HepG2 (cell line): Measurements from ENCODE around the gene CD8A. TPM values are rescaled to one million over a fixed set of nuclear protein-coding genes. Genes with fewer than 3 reads are reported as not detected.

ENCODE experiments used
- ATAC-seq: fragments of 200-7000 bp; cut with Tn5 transposase; 3 replicates; pipeline ENCODE4 v1.9.1; 2020; ENCODE audit warnings: mild to moderate bottlenecking, moderate library complexity
- BruUV-seq: library from RNA; stranded (reverse); fragments of 400-500 nt; replicated peaks from 2 replicates; lab custom pipeline; 2021; lab: Mats Ljungman, UMichigan
- CTCF ChIA-PET: fragments of 300-600 bp; formaldehyde crosslinking; extraction: SDS; loops from one replicate; lab custom pipeline; 2021; ENCODE audit warnings: low total read pairs, inconsistent platforms, low intra/inter-chr PET ratio; lab: Yijun Ruan, JAX
- POLR2A ChIA-PET: fragments of 350-600 bp; sonication (Branson Sonifier 250); formaldehyde crosslinking; loops from one replicate; lab custom pipeline; 2020; ENCODE audit warnings: antibody characterized with exemption, inconsistent platforms; lab: Yijun Ruan, JAX
- DNase-seq: peaks from one replicate; pipeline ENCODE4 v3.0.0-alpha.2; 2015; ENCODE audit warnings: low spot score
- FAIRE-seq: peaks from 3 replicates; lab custom pipeline; 2011; peaks lifted over from hg19 to GRCh38; lab: Jason Lieb, UNC
- H2AFZ ChIP-seq: one replicate; pipeline ENCODE4 v1.6.1; 2011; ENCODE audit warnings: low read length, inconsistent platforms
- H3K27ac ChIP-seq: fragments of 300-600 bp; 3 replicates; pipeline ENCODE4 v1.8.0; 2011; ENCODE audit warnings: mixed run types, mild to moderate bottlenecking, mixed read lengths, low read length, inconsistent platforms; ENCODE audit not compliant: insufficient read depth; ENCODE audit errors: extremely low read length
- H3K27me3 ChIP-seq, 2 experiments: fragments of 200-600 bp in 1 of 2; 2 replicates in 1 of 2; 3 replicates in 1 of 2; pipeline versions ENCODE4 v1.6.0 to v1.8.0; 2011; ENCODE audit warnings: low read length in 2 of 2, mild to moderate bottlenecking in 2 of 2, moderate library complexity in 2 of 2, inconsistent platforms in 1 of 2; ENCODE audit not compliant: insufficient read depth in 2 of 2, control insufficient read depth in 1 of 2
- H3K36me3 ChIP-seq, 2 experiments: fragments of 200-600 bp in 1 of 2; replicated peaks in 1 of 2; 2 replicates in 1 of 2; 3 replicates in 1 of 2; pipeline versions ENCODE4 v1.5.1 to v1.8.0; 2011; ENCODE audit warnings: low read length in 2 of 2, inconsistent platforms in 1 of 2; ENCODE audit not compliant: insufficient read depth in 2 of 2, control insufficient read depth in 1 of 2
- H3K4me1 ChIP-seq: 2 replicates; pipeline ENCODE4 v1.5.1; 2012; ENCODE audit warnings: low read length, inconsistent platforms; ENCODE audit not compliant: insufficient read depth
- H3K4me2 ChIP-seq: 2 replicates; pipeline ENCODE4 v1.6.0; 2011; ENCODE audit warnings: low read depth, low read length, inconsistent platforms
- H3K4me3 ChIP-seq, 3 experiments: fragments of 200-600 bp in 1 of 3; sonication (generic), shearing (Covaris generic) in 1 of 3; replicated peaks in 1 of 3; 2 replicates each; pipeline ENCODE4 v1.5.1; 2011 to 2016; ENCODE audit warnings: low read length in 3 of 3, inconsistent platforms in 2 of 3, low read depth in 2 of 3, mild to moderate bottlenecking in 2 of 3, control low read depth in 1 of 3, mixed read lengths in 1 of 3; ENCODE audit not compliant: insufficient read depth in 1 of 3
- H3K79me2 ChIP-seq: one replicate; pipeline ENCODE4 v1.6.1; 2011; ENCODE audit warnings: low read length, inconsistent platforms; ENCODE audit not compliant: insufficient read depth
- H3K9ac ChIP-seq: 2 replicates; pipeline ENCODE4 v1.6.0; 2011; ENCODE audit warnings: mild to moderate bottlenecking, low read depth, low read length, inconsistent platforms; ENCODE audit not compliant: insufficient read depth
- H3K9me3 ChIP-seq: 2 replicates; pipeline ENCODE4 v1.5.1; 2012; ENCODE audit warnings: mild to moderate bottlenecking, low read length
- H4K20me1 ChIP-seq: 2 replicates; pipeline ENCODE4 v1.6.0; 2011; ENCODE audit warnings: inconsistent platforms, mild to moderate bottlenecking, low read length, moderate library complexity; ENCODE audit not compliant: insufficient read depth
- ARNTL ChIP-seq: sonication (generic); formaldehyde crosslinking; IDR thresholded peaks from 2 replicates; pipeline ENCODE4 v1.4.0; 2020; ENCODE audit warnings: mild to moderate bottlenecking, missing genetic modification reagents
- KLF15 ChIP-seq: sonication (generic); formaldehyde crosslinking; IDR thresholded peaks from 2 replicates; pipeline ENCODE4 v1.8.1; 2023; ENCODE audit warnings: borderline replicate concordance, mild to moderate bottlenecking, inconsistent platforms, missing genetic modification reagents, mixed read lengths
- KLF16 ChIP-seq, 2 experiments: sonication (generic) in 1 of 2; formaldehyde crosslinking in 1 of 2; IDR thresholded peaks; 2 replicates each; pipeline versions ENCODE4 v1.6.1 to v1.8.0; 2016 to 2023; ENCODE audit warnings: missing genetic modification reagents in 2 of 2, missing compliant biosample characterization in 1 of 2
- MAFK ChIP-seq, 2 experiments: IDR thresholded peaks in 1 of 2; conservative IDR thresholded peaks in 1 of 2; 2 replicates each; pipeline ENCODE4 v1.6.1; 2011; ENCODE audit warnings: improper control_type of control experiment in 2 of 2, low read length in 2 of 2
- SNAPC4 ChIP-seq: sonication (generic); formaldehyde crosslinking; IDR thresholded peaks from 2 replicates; pipeline ENCODE4 v1.4.0; 2020; ENCODE audit warnings: mild to moderate bottlenecking, missing genetic modification reagents
- SOX6 ChIP-seq, 2 experiments: fragments of 450-650 bp in 1 of 2; sonication (generic) in 1 of 2; formaldehyde crosslinking in 1 of 2; IDR thresholded peaks; 2 replicates each; pipeline versions ENCODE4 v1.4.0 to v1.6.1; 2017 to 2020; ENCODE audit warnings: antibody characterized with exemption in 1 of 2, mild to moderate bottlenecking in 1 of 2, missing genetic modification reagents in 1 of 2
- ZNF468 ChIP-seq: sonication (generic); formaldehyde crosslinking; IDR thresholded peaks from 2 replicates; pipeline ENCODE4 v1.8.0; 2022; ENCODE audit warnings: mild to moderate bottlenecking, moderate library complexity, missing genetic modification reagents
- ZNF672 ChIP-seq: sonication (generic); formaldehyde crosslinking; IDR thresholded peaks from 2 replicates; pipeline ENCODE4 v1.8.1; 2022; ENCODE audit warnings: missing genetic modification reagents
- ZNF703 ChIP-seq: sonication (generic); formaldehyde crosslinking; IDR thresholded peaks from 2 replicates; pipeline ENCODE4 v1.5.1; 2020; ENCODE audit warnings: missing genetic modification reagents, mild to moderate bottlenecking, moderate library complexity, borderline replicate concordance
- WGBS: methylation state at CpG from one replicate; pipeline ENCODE4 v1.1.6; 2017; ENCODE audit warnings: low lambda C conversion rate; 5-methylcytosine and 5-hydroxymethylcytosine counted together
- in situ Hi-C: cut with HindIII; loops from 2 replicates; pipeline ENCODE4 v1.10.0; 2017; ENCODE audit warnings: low pct_unique_long_range_greater_than_20kb; ENCODE audit not compliant: extremely low pct_ligation_motif_present
- intact Hi-C: fragments of 100-400 bp; cut with micrococcal nuclease; formaldehyde crosslinking; loops from one replicate; pipeline ENCODE4 v1.10.0; 2022; ENCODE audit not compliant: unreplicated experiment
- polyA plus RNA-seq, 8 experiments: library from polyadenylated mRNA; depleted of rRNA in 3 of 8; stranded (reverse) in 7 of 8; unstranded in 1 of 8; fragments of >200 nt; fragmentation: Illumina TruSeq in 4 of 8; extraction: Trizol in 4 of 8; gene quantifications; 2 replicates each; pipeline versions ENCODE4 v1.2.1 to v1.2.3, GENCODE V29; 2011 to 2016; ENCODE audit warnings: low read depth in 4 of 8, missing spikeins in 1 of 8, mixed read lengths in 1 of 8; ENCODE audit not compliant: insufficient read depth in 1 of 8
- total RNA-seq, 5 experiments: library from RNA; depleted of rRNA; stranded (reverse); fragments of >200 nt; fragmentation: Illumina TruSeq; extraction: Trizol; gene quantifications; 2 replicates each; pipeline ENCODE4 v1.2.3, GENCODE V29; 2016; ENCODE audit warnings: low read depth in 1 of 5
- TF ChIP-seq, protein P1 (sequence below): IDR thresholded peaks from 2 replicates; pipeline ENCODE4 v1.6.1; 2012; ENCODE audit warnings: inconsistent platforms
- TF ChIP-seq, protein P2 (sequence below): sonication (generic); formaldehyde crosslinking; IDR thresholded peaks from 2 replicates; pipeline ENCODE4 v1.4.0; 2020; ENCODE audit warnings: missing genetic modification reagents, mild to moderate bottlenecking, borderline replicate concordance
- TF ChIP-seq, protein P3 (sequence below): sonication (generic); formaldehyde crosslinking; IDR thresholded peaks from 2 replicates; pipeline ENCODE4 v1.5.1; 2020; ENCODE audit warnings: mild to moderate bottlenecking, missing genetic modification reagents, moderate library complexity

Gene CD8A
- total and polyA plus RNA-seq, 2 of the 13 experiments (the other 11 are each of a cell fraction or from before 2014, with no cell fraction given) = 0.09 TPM; not detected in 1

DNA sequence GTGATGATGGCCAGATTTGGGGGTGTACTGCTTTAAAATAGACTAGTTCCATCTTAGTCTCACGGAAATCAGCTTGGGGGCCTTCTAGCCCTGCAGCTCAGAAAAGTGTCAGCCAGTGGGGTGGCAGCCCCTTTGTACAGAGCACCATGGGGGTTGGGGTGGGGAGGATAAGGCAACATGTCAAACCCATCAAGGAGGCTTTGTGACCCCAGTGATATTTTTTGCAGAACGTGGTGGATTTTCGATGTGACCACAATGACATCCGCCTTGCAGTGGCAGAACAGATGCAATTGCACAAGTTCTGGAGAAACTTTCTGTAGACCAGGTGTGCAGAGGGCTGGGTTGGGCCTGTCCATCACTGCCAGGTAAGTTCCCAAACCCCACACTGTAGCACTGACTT lies 3.0 kb upstream of the CD8A start (continued):
- TF ChIP-seq SNAPC4 (no peak), ARNTL (CRISPR knock-in tag) (no peak), KLF15 (CRISPR knock-in tag) (no peak), KLF16 (CRISPR knock-in tag; IDR thresholded peaks at IDR 0.05) (no peak), ZNF703 (no peak)
- TF ChIP-seq, protein P1, sequence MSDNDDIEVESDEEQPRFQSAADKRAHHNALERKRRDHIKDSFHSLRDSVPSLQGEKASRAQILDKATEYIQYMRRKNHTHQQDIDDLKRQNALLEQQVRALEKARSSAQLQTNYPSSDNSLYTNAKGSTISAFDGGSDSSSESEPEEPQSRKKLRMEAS = no peak

DNA sequence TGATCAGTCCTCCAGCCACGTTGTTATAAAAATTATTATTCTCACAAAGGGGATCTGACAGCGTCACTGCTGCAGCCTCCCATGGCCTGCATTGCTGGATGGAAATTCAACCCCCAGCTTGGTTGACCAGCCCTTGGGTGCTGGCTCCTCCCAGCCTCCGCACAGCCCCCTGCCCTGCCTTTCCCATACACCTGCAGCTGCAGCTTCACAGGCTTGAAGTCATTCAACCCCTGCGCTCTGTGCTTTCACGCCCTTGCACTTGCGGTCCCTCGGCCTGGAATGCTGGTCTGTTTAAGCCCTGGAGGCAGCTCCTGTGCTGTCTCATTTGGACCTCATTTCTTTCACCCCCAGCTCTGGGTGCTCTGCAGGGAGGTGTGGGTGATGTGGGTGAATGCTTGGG lies 860 bp upstream of the CD8A start:
- intact Hi-C loops (no loop called here), in situ Hi-C loops (no loop called here)
- H2AFZ ChIP-seq = no peak overlapping the region
- no peaks in the 10 kb centered on the region for H3K79me2 ChIP-seq
- ChIA-PET POLR2A (no interaction called here), CTCF (no interaction called here)
- H3K9ac ChIP-seq = no peak overlapping the region
- peaks cover 9% of the 10 kb centered on the region; the same call in 1 of the 2 replicates for H3K4me1 ChIP-seq
- H3K4me2 ChIP-seq = peak overlapping the region; percentile 44
- WGBS = 56% methylated on average over 7 of the region's 7 CpGs
- BruUV-seq = no TSS peak
- H3K27me3 ChIP-seq = peaks cover 10 to 63% of the 10 kb centered on the region in 2 experiments
- no peaks in the 10 kb centered on the region for H4K20me1 ChIP-seq
- DNase-seq = no peak
- peaks cover 9% of the 10 kb centered on the region for H3K9me3 ChIP-seq
- no peak overlapping the region for H3K27ac ChIP-seq
- no peaks in the 10 kb centered on the region for H3K36me3 ChIP-seq
- no peak for FAIRE-seq
- H3K4me3 ChIP-seq = peak overlapping the region in 1 of 3 experiments; percentile 39; a peak in 1 of 6 replicates
- ATAC-seq = peak; percentile 28
- TF ChIP-seq ZNF468 (CRISPR knock-in tag) (no peak), SOX6 (IDR thresholded peaks at IDR 0.05) (no peak), SOX6 (CRISPR knock-in tag; IDR thresholded peaks at IDR 0.05) (no peak), ZNF672 (CRISPR knock-in tag) (no peak), MAFK (conservative IDR thresholded peaks at IDR 0.05 in 1 of 2, IDR thresholded peaks at IDR 0.05 in 1 of 2; ENCODE audit: low read length in 2 of 2) (no peak)
- TF ChIP-seq, protein P2, sequence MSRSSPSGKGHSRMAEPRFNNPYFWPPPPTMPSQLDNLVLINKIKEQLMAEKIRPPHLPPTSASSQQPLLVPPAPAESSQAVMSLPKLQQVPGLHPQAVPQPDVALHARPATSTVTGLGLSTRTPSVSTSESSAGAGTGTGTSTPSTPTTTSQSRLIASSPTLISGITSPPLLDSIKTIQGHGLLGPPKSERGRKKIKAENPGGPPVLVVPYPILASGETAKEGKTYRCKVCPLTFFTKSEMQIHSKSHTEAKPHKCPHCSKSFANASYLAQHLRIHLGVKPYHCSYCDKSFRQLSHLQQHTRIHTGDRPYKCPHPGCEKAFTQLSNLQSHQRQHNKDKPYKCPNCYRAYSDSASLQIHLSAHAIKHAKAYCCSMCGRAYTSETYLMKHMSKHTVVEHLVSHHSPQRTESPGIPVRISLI (CRISPR knock-in tag) = no peak
- TF ChIP-seq, protein P3, sequence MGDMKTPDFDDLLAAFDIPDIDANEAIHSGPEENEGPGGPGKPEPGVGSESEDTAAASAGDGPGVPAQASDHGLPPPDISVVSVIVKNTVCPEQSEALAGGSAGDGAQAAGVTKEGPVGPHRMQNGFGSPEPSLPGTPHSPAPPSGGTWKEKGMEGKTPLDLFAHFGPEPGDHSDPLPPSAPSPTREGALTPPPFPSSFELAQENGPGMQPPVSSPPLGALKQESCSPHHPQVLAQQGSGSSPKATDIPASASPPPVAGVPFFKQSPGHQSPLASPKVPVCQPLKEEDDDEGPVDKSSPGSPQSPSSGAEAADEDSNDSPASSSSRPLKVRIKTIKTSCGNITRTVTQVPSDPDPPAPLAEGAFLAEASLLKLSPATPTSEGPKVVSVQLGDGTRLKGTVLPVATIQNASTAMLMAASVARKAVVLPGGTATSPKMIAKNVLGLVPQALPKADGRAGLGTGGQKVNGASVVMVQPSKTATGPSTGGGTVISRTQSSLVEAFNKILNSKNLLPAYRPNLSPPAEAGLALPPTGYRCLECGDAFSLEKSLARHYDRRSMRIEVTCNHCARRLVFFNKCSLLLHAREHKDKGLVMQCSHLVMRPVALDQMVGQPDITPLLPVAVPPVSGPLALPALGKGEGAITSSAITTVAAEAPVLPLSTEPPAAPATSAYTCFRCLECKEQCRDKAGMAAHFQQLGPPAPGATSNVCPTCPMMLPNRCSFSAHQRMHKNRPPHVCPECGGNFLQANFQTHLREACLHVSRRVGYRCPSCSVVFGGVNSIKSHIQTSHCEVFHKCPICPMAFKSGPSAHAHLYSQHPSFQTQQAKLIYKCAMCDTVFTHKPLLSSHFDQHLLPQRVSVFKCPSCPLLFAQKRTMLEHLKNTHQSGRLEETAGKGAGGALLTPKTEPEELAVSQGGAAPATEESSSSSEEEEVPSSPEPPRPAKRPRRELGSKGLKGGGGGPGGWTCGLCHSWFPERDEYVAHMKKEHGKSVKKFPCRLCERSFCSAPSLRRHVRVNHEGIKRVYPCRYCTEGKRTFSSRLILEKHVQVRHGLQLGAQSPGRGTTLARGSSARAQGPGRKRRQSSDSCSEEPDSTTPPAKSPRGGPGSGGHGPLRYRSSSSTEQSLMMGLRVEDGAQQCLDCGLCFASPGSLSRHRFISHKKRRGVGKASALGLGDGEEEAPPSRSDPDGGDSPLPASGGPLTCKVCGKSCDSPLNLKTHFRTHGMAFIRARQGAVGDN (CRISPR knock-in tag) = no peak
